GM23338 (cell line): ENCODE results near the gene ITGB6. TPM values are rescaled to one million over a fixed set of nuclear protein-coding genes. Genes with fewer than 3 reads are reported as not detected.

Experiments used
- ATAC-seq: fragments of 200-7000 bp; cut with Tn5 transposase; 3 replicates; pipeline ENCODE4 v1.9.1; 2020
- DNase-seq: peaks from one replicate; pipeline ENCODE4 v3.0.0-alpha.2; 2015; ENCODE audit warnings: low spot score
- H2AFZ ChIP-seq: fragments of 200-600 bp; sonication (generic); 2 replicates; pipeline ENCODE4 v1.8.0; 2016; ENCODE audit warnings: antibody characterized with exemption, mild to moderate bottlenecking, moderate library complexity
- H3F3A ChIP-seq: fragments of 200-600 bp; sonication (generic); replicated peaks from 2 replicates; pipeline ENCODE4 v1.8.0; 2017; ENCODE audit warnings: antibody characterized with exemption, mixed run types, low read depth
- H3K27ac ChIP-seq: fragments of 200-600 bp; sonication (generic); 2 replicates; pipeline ENCODE4 v1.6.1; 2016; ENCODE audit warnings: low read depth
- H3K27me3 ChIP-seq: fragments of 200-600 bp; sonication (generic); 2 replicates; pipeline ENCODE4 v1.8.0; 2016; ENCODE audit warnings: mild to moderate bottlenecking, mixed run types, moderate library complexity; ENCODE audit not compliant: insufficient read depth
- H3K36me3 ChIP-seq: fragments of 200-600 bp; sonication (generic); 2 replicates; pipeline ENCODE4 v1.8.0; 2016; ENCODE audit warnings: mild to moderate bottlenecking; ENCODE audit not compliant: insufficient read depth
- H3K4me1 ChIP-seq: fragments of 200-600 bp; sonication (generic); 2 replicates; pipeline ENCODE4 v1.8.0; 2016; ENCODE audit warnings: mild to moderate bottlenecking, moderate library complexity; ENCODE audit not compliant: insufficient read depth
- H3K4me2 ChIP-seq: fragments of 200-600 bp; sonication (generic); 2 replicates; pipeline ENCODE4 v1.7.1; 2017; ENCODE audit warnings: mixed run types
- H3K4me3 ChIP-seq: fragments of 200-600 bp; sonication (generic); 2 replicates; pipeline ENCODE4 v1.6.1; 2016; ENCODE audit warnings: mixed run types
- H3K79me2 ChIP-seq: fragments of 200-600 bp; sonication (generic); replicated peaks from 2 replicates; pipeline ENCODE4 v1.8.0; 2017; ENCODE audit warnings: mild to moderate bottlenecking; ENCODE audit not compliant: insufficient read depth
- H3K9me2 ChIP-seq: fragments of 200-600 bp; sonication (generic); 2 replicates; pipeline ENCODE4 v1.8.0; 2017; ENCODE audit not compliant: insufficient read depth
- H4K20me1 ChIP-seq: fragments of 200-600 bp; sonication (generic); replicated peaks from 2 replicates; pipeline ENCODE4 v1.8.0; 2017; ENCODE audit warnings: mild to moderate bottlenecking; ENCODE audit not compliant: insufficient read depth
- H3K27ac Mint-ChIP-seq: 2 replicates; pipeline ENCODE4 v1.8.0; 2020; ENCODE audit warnings: inconsistent platforms, mild to moderate bottlenecking, moderate library complexity, mixed read lengths
- H3K27me3 Mint-ChIP-seq: 3 replicates; pipeline ENCODE4 v1.8.0; 2022; ENCODE audit warnings: low read depth, mild to moderate bottlenecking, moderate library complexity, mixed read lengths, inconsistent platforms; ENCODE audit not compliant: insufficient read depth, poor library complexity
- H3K36me3 Mint-ChIP-seq: 3 replicates; pipeline ENCODE4 v1.8.0; 2021; ENCODE audit warnings: low read depth, mild to moderate bottlenecking, inconsistent platforms, moderate library complexity, mixed read lengths
- H3K4me1 Mint-ChIP-seq: 3 replicates; pipeline ENCODE4 v1.8.0; 2020; ENCODE audit warnings: mild to moderate bottlenecking, inconsistent platforms, mixed read lengths
- H3K4me3 Mint-ChIP-seq: 3 replicates; pipeline ENCODE4 v1.8.0; 2021; ENCODE audit warnings: moderate library complexity, mild to moderate bottlenecking, inconsistent platforms, mixed read lengths
- H3K9me3 Mint-ChIP-seq: 3 replicates; pipeline ENCODE4 v1.8.0; 2020; ENCODE audit warnings: moderate library complexity, mild to moderate bottlenecking, inconsistent platforms, mixed read lengths
- CREB1 ChIP-seq: fragments of 250-450 bp; sonication (Bioruptor Pico); IDR thresholded peaks from 2 replicates; pipeline ENCODE4 v1.5.0; 2020; ENCODE audit warnings: low read depth, mild to moderate bottlenecking, moderate library complexity
- EZH2phosphoT487 ChIP-seq: fragments of 200-600 bp; sonication (generic); IDR thresholded peaks from one replicate; pipeline ENCODE4 v1.8.1; 2018; ENCODE audit warnings: antibody characterized with exemption; ENCODE audit not compliant: unreplicated experiment
- JUNB ChIP-seq: IDR thresholded peaks from one replicate; pipeline ENCODE4 v1.6.1; 2016; ENCODE audit warnings: antibody characterized with exemption; ENCODE audit not compliant: unreplicated experiment
- NANOG ChIP-seq: IDR thresholded peaks from 2 replicates; pipeline ENCODE4 v1.6.1; 2016; ENCODE audit warnings: antibody characterized with exemption, borderline replicate concordance
- REST ChIP-seq: IDR thresholded peaks from one replicate; pipeline ENCODE4 v1.6.1; 2018; ENCODE audit warnings: antibody characterized with exemption; ENCODE audit not compliant: unreplicated experiment
- STAT1 ChIP-seq: IDR thresholded peaks from one replicate; pipeline ENCODE4 v1.6.1; 2016; ENCODE audit warnings: antibody characterized with exemption; ENCODE audit not compliant: unreplicated experiment
- ZNF114 ChIP-seq: fragments of 250-450 bp; sonication (Bioruptor Pico); IDR thresholded peaks from 2 replicates; pipeline ENCODE4 v1.5.0; 2020; ENCODE audit warnings: mild to moderate bottlenecking, moderate library complexity
- ZNF331 ChIP-seq: fragments of 250-450 bp; sonication (Bioruptor Pico); IDR thresholded peaks from 2 replicates; pipeline ENCODE4 v1.5.0; 2020; ENCODE audit warnings: low read depth, mild to moderate bottlenecking, moderate library complexity
- ZNF462 ChIP-seq: fragments of 250-450 bp; sonication (Bioruptor Pico); IDR thresholded peaks from 2 replicates; pipeline ENCODE4 v1.5.0; 2020; ENCODE audit warnings: mild to moderate bottlenecking, moderate library complexity
- polyA plus RNA-seq: library from polyadenylated mRNA; unstranded; fragments of >200 nt; fragmentation: Nextera tagmentation; extraction: Ambion mirVana; gene quantifications from 2 replicates; pipeline ENCODE4 v1.2.1, GENCODE V29; 2016
- total RNA-seq: library from RNA; depleted of rRNA; stranded (reverse); fragments of >200 nt; shearing (Covaris generic); gene quantifications from 2 replicates; pipeline ENCODE4 v1.2.3, GENCODE V29; 2014
- TF ChIP-seq, protein P1 (sequence below), 2 experiments: fragments of 200-600 bp in 1 of 2; sonication (generic) in 1 of 2; conservative IDR thresholded peaks; 2 replicates each; pipeline versions ENCODE4 v1.5.1 to v1.6.1; 2016 to 2017; ENCODE audit warnings: antibody characterized with exemption in 2 of 2, low read depth in 2 of 2, mild to moderate bottlenecking in 2 of 2, moderate library complexity in 1 of 2
- TF ChIP-seq, protein P2 (sequence below): IDR thresholded peaks from 2 replicates; pipeline ENCODE4 v1.6.1; 2016; ENCODE audit warnings: antibody characterized with exemption

ITGB6 gene
- total and polyA plus RNA-seq, 2 experiments from 2014 or later = not detected

GRCh38 chr2:160167089-160167740, 32.9 kb downstream of the ITGB6 start (continued):
- no peak for TF ChIP-seq REST
- TF ChIP-seq STAT1 = no peak
- TF ChIP-seq, protein P1, sequence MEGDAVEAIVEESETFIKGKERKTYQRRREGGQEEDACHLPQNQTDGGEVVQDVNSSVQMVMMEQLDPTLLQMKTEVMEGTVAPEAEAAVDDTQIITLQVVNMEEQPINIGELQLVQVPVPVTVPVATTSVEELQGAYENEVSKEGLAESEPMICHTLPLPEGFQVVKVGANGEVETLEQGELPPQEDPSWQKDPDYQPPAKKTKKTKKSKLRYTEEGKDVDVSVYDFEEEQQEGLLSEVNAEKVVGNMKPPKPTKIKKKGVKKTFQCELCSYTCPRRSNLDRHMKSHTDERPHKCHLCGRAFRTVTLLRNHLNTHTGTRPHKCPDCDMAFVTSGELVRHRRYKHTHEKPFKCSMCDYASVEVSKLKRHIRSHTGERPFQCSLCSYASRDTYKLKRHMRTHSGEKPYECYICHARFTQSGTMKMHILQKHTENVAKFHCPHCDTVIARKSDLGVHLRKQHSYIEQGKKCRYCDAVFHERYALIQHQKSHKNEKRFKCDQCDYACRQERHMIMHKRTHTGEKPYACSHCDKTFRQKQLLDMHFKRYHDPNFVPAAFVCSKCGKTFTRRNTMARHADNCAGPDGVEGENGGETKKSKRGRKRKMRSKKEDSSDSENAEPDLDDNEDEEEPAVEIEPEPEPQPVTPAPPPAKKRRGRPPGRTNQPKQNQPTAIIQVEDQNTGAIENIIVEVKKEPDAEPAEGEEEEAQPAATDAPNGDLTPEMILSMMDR (conservative IDR thresholded peaks at IDR 0.05; ENCODE audit: low read depth in 2 of 2) = no peak
- no peak for TF ChIP-seq ZNF331
- TF ChIP-seq JUNB = no peak
- no peak for TF ChIP-seq EZH2phosphoT487
- TF ChIP-seq NANOG = no peak

DNA sequence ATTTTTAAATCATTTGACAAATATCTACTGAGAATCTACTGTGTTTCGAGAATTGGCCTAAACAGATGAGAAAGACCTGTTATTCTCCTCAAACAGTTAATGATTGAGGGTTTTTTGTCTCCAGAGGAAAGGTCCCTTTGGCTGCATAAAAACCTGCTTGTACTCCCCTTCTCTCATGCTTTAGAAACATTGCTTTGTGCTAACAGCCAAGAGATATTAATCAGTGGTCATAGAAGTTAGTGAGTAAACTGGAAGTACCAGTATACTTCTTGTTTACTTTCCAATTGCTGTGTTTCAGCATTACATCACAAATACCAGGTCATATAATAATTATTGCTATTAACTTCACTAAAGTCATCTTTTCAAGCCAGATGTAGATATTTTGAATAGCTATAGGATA, 34.1 kb downstream of the ITGB6 start:
- Mint-ChIP-seq H3K4me3 (no peak overlapping the region), H3K27ac (no peak overlapping the region), H3K4me1 (peaks cover 5% of the 10 kb centered on the region), H3K9me3 (no peaks in the 10 kb centered on the region), H3K27me3 (no peaks in the 10 kb centered on the region), H3K36me3 (no peaks in the 10 kb centered on the region)
- Histone ChIP-seq H3K4me1 (no peaks in the 10 kb centered on the region), H3K4me3 (no peak overlapping the region), H3K27ac (no peak overlapping the region), H3K4me2 (no peak overlapping the region), H3K79me2 (no peaks in the 10 kb centered on the region), H3K36me3 (no peaks in the 10 kb centered on the region), H3K9me2 (no peaks in the 10 kb centered on the region), H3K27me3 (no peaks in the 10 kb centered on the region), H4K20me1 (no peaks in the 10 kb centered on the region), H3F3A (no peaks in the 10 kb centered on the region), H2AFZ (no peak overlapping the region)
- ATAC-seq = no peak
- no peak for DNase-seq
- TF ChIP-seq CREB1 (CRISPR knock-in tag) = no peak
- no peak for TF ChIP-seq NANOG
- no peak for TF ChIP-seq ZNF462 (CRISPR knock-in tag)
- TF ChIP-seq ZNF114 = no peak
- TF ChIP-seq STAT1 = no peak
- TF ChIP-seq, protein P2, sequence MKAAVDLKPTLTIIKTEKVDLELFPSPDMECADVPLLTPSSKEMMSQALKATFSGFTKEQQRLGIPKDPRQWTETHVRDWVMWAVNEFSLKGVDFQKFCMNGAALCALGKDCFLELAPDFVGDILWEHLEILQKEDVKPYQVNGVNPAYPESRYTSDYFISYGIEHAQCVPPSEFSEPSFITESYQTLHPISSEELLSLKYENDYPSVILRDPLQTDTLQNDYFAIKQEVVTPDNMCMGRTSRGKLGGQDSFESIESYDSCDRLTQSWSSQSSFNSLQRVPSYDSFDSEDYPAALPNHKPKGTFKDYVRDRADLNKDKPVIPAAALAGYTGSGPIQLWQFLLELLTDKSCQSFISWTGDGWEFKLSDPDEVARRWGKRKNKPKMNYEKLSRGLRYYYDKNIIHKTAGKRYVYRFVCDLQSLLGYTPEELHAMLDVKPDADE = no peak
